Activated CD4-positive, alpha-beta T cell treated with anti-CD3 and anti-CD28 coated beads for 36 hours (primary cell): ENCODE data around the gene MITF. TPM values are rescaled to one million over a fixed set of nuclear protein-coding genes. Genes with fewer than 3 reads are reported as not detected.

ENCODE experiments used
- ATAC-seq: fragments of 200-7000 bp; cut with Tn5 transposase; one replicate; pipeline ENCODE4 v1.10.0; 2021; ENCODE audit warnings: mild to moderate bottlenecking, moderate library complexity
- CTCF ChIA-PET: fragments of 350-600 bp; sonication (Branson Sonifier 250); formaldehyde crosslinking; loops from one replicate; lab custom pipeline; 2021; ENCODE audit warnings: antibody characterized with exemption; lab: Charles Lee
- POLR2A ChIA-PET: fragments of 350-600 bp; sonication (Branson Sonifier 250); formaldehyde crosslinking; loops from one replicate; lab custom pipeline; 2021; ENCODE audit warnings: antibody characterized with exemption, inconsistent platforms; lab: Charles Lee
- DNase-seq: peaks from one replicate; pipeline ENCODE4 v3.0.0-alpha.2; 2020
- H3K27ac Mint-ChIP-seq: one replicate; pipeline ENCODE4 v1.8.0; 2021; ENCODE audit warnings: mixed read lengths
- H3K27me3 Mint-ChIP-seq: one replicate; pipeline ENCODE4 v1.8.0; 2021; ENCODE audit warnings: mixed read lengths
- H3K36me3 Mint-ChIP-seq: one replicate; pipeline ENCODE4 v1.8.0; 2021; ENCODE audit warnings: low read depth, mixed read lengths
- H3K4me1 Mint-ChIP-seq: one replicate; pipeline ENCODE4 v1.8.0; 2021; ENCODE audit warnings: mixed read lengths
- H3K4me3 Mint-ChIP-seq: one replicate; pipeline ENCODE4 v1.8.0; 2021; ENCODE audit warnings: mild to moderate bottlenecking, moderate library complexity, mixed read lengths
- H3K9me3 Mint-ChIP-seq: one replicate; pipeline ENCODE4 v1.8.0; 2021; ENCODE audit warnings: low read depth, mixed read lengths
- intact Hi-C, 2 experiments: fragments of 100-400 bp; cut with DNase I in 1 of 2; cut with micrococcal nuclease in 1 of 2; formaldehyde crosslinking; loops; one replicate each; pipeline versions ENCODE4 v1.14.2 to v1.15.1; 2022 to 2024; cut with DNase I, micrococcal nuclease
- total RNA-seq, 2 experiments: library from RNA; stranded (reverse); gene quantifications; one replicate each; pipeline ENCODE4 v1.2.3, GENCODE V29; 2021

The MITF gene, protein sequence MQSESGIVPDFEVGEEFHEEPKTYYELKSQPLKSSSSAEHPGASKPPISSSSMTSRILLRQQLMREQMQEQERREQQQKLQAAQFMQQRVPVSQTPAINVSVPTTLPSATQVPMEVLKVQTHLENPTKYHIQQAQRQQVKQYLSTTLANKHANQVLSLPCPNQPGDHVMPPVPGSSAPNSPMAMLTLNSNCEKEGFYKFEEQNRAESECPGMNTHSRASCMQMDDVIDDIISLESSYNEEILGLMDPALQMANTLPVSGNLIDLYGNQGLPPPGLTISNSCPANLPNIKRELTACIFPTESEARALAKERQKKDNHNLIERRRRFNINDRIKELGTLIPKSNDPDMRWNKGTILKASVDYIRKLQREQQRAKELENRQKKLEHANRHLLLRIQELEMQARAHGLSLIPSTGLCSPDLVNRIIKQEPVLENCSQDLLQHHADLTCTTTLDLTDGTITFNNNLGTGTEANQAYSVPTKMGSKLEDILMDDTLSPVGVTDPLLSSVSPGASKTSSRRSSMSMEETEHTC
- total RNA-seq = under 1 TPM in 1 of 2 experiments, not detected in 1; 0.63 TPM

GRCh38 chr3:69739204-69740102, at the start of gene MITF:
TSS of gene MITF (plus strand) at chr3:69739464. CDS start at chr3:69739598, 134 bp downstream.
- CTCF ChIA-PET = interaction anchor here (0.7 kb wide), 2 partner anchors 34 to 71 kb away, joined by 3 read pairs; no protein-coding TSS in a partner anchor
- ATAC-seq = peak; percentile 97
- H3K27me3 Mint-ChIP-seq = peaks cover 53% of the 10 kb centered on the region

GRCh38 chr3:69691860-69692259, 47.4 kb upstream of the MITF start:
- DNase-seq (no peak), ATAC-seq (no peak)
- POLR2A ChIA-PET = no interaction called here
- Mint-ChIP-seq H3K27ac (no peak overlapping the region), H3K36me3 (no peaks in the 10 kb centered on the region), H3K4me3 (no peak overlapping the region), H3K27me3 (peaks cover 2% of the 10 kb centered on the region), H3K4me1 (no peaks in the 10 kb centered on the region), H3K9me3 (no peaks in the 10 kb centered on the region)
- intact Hi-C loops = no loop called here
- CTCF ChIA-PET = interaction anchor here (0.9 kb wide), 1 partner anchor 491 kb away, joined by 5 read pairs; no protein-coding TSS in a partner anchor

More at GRCh38 chr3:69739204-69740102, at the start of gene MITF:
- H3K27ac Mint-ChIP-seq = no peak within 1 kb of the TSS
- POLR2A ChIA-PET = no interaction called here
- intact Hi-C loops = no loop called here
- no peaks in the 10 kb centered on the region for H3K36me3 Mint-ChIP-seq
- H3K9me3 Mint-ChIP-seq = no peaks in the 10 kb centered on the region
- peaks cover 8% of the 10 kb centered on the region for H3K4me1 Mint-ChIP-seq
- peak; percentile 81 for DNase-seq
- H3K4me3 Mint-ChIP-seq = peak within 1 kb of the TSS; percentile 63

DNA sequence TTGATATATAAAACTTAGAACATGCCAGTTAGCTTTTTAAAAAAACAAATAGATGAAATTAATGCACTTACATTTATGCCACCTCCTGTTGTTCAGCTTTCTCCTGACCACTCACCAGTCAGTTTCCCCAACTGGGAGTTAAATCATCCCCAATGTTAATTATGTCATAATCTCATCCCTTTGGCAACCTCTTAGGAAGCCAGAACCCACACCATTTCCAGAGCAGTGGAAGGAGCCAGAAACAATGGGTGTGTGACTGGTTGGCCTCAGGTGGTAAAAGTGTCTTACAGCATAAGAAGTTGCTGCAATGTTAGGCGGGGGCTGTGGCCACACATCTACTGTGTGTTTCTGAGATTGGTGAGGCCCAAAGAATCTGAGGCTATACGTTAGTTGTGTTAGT, 46.5 kb upstream of the MITF start:
- no peaks in the 10 kb centered on the region for H3K9me3 Mint-ChIP-seq
- no peak for DNase-seq
- no peaks in the 10 kb centered on the region for H3K4me1 Mint-ChIP-seq
- no peak for ATAC-seq
- ChIA-PET CTCF (interaction anchor here (0.9 kb wide), 1 partner anchor 492 kb away, joined by 5 read pairs; no protein-coding TSS in a partner anchor), POLR2A (no interaction called here)
- H3K27ac Mint-ChIP-seq = no peak overlapping the region
- peaks cover 2% of the 10 kb centered on the region for H3K27me3 Mint-ChIP-seq
- H3K4me3 Mint-ChIP-seq = no peak overlapping the region
- intact Hi-C loops = no loop called here
- H3K36me3 Mint-ChIP-seq = no peaks in the 10 kb centered on the region

GRCh38 chr3:69695443-69695842, 43.8 kb upstream of the MITF start:
- intact Hi-C loops = no loop called here
- ChIA-PET POLR2A (no interaction called here), CTCF (no interaction called here)
- Mint-ChIP-seq H3K4me1 (no peaks in the 10 kb centered on the region), H3K9me3 (no peaks in the 10 kb centered on the region), H3K27ac (no peak overlapping the region), H3K36me3 (no peaks in the 10 kb centered on the region), H3K4me3 (no peak overlapping the region), H3K27me3 (peaks cover under 1% of the 10 kb centered on the region)
- DNase-seq (no peak), ATAC-seq (no peak)

DNA sequence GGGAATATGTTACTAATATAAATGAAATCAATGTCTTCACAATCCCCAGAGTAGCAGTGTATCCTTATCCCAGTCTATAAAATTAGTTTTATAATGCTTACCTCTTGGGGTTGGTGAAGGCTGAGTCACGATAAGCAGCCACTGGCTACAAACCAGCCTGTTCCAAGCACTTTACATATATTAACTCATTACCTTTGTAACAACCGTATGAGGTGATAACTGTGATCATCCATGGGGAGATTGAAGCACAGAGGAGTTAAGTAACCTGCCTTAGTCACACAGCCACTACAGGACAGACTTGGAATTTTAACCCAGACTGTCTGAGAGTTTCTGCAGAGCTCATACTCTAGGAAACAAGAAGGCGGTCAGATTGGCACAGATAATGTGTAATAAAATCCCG, 43.3 kb upstream of the MITF start:
- POLR2A ChIA-PET = no interaction called here
- no peak overlapping the region for H3K27ac Mint-ChIP-seq

DNA sequence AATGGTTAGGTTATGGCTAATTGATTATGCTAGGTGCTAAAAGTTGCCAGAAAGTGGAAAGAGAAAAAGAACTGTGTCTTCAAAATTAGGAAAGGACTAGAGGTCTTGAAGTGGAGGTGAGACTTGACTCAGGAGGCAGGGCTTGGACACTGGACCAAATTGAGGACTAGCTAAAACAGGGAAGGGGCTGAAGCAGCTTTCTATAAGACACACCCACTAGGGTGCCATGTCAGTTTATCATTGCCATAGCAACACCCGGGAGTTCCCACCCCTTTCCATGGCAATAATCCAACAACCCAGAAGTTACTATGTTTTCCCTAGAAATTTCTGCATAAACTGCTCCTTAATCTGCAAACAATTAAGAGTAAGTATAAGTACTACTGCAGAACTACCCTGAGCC, 42.9 kb upstream of the MITF start:
- ATAC-seq = no peak
- H3K4me1 Mint-ChIP-seq = no peaks in the 10 kb centered on the region
- H3K27me3 Mint-ChIP-seq = no peaks in the 10 kb centered on the region
- intact Hi-C loops = no loop called here
- ChIA-PET CTCF (interaction anchor here (0.6 kb wide), 1 partner anchor 15 kb away, joined by 3 read pairs; no protein-coding TSS in a partner anchor), POLR2A (no interaction called here)
- H3K4me3 Mint-ChIP-seq = no peak overlapping the region
- DNase-seq = no peak
- no peaks in the 10 kb centered on the region for H3K36me3 Mint-ChIP-seq
- H3K27ac Mint-ChIP-seq = no peak overlapping the region
- H3K9me3 Mint-ChIP-seq = peaks cover 2% of the 10 kb centered on the region

More for the DNA sequence above, 43.3 kb upstream of the MITF start:
- CTCF ChIA-PET = interaction anchor here (0.6 kb wide), 1 partner anchor 15 kb away, joined by 3 read pairs; no protein-coding TSS in a partner anchor
- H3K27me3 Mint-ChIP-seq = no peaks in the 10 kb centered on the region
- intact Hi-C loops = no loop called here
- H3K4me3 Mint-ChIP-seq = no peak overlapping the region
- H3K9me3 Mint-ChIP-seq = no peaks in the 10 kb centered on the region
- DNase-seq = no peak
- no peaks in the 10 kb centered on the region for H3K36me3 Mint-ChIP-seq
- H3K4me1 Mint-ChIP-seq = no peaks in the 10 kb centered on the region
- ATAC-seq = no peak

DNA sequence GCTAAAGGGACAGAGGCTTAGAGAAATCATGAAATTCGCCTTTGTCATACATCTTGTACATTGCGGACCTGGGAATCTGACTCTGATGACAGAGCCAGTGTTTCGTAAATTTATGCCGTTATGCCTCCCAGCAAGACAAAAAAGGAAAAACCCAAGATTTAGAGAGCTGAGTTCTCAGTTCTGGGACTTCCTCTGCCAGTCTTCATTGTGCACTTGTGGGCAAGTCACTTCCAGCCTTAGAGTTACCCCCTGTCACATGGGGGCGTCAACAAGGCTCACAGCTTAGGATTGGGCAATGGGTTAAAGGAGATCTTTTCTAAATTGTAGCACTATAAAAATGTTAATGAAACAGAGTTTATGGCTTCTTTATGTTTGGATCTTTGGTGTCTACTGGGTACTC, 41.9 kb upstream of the MITF start:
- no peaks in the 10 kb centered on the region for H3K4me1 Mint-ChIP-seq
- intact Hi-C loops = no loop called here
- no peak overlapping the region for H3K27ac Mint-ChIP-seq
- ATAC-seq (no peak), DNase-seq (no peak)
- peaks cover 4% of the 10 kb centered on the region for H3K9me3 Mint-ChIP-seq
- no peak overlapping the region for H3K4me3 Mint-ChIP-seq
- POLR2A ChIA-PET = no interaction called here
- CTCF ChIA-PET = interaction anchor here (0.7 to 1.2 kb wide), 2 partner anchors 21 to 1540 kb away, joined by 3 read pairs; no protein-coding TSS in a partner anchor
- no peaks in the 10 kb centered on the region for H3K36me3 Mint-ChIP-seq
- no peaks in the 10 kb centered on the region for H3K27me3 Mint-ChIP-seq

- ChIA-PET CTCF (no interaction called here), POLR2A (no interaction called here)
- no peak overlapping the region for H3K27ac Mint-ChIP-seq
- DNase-seq (no peak), ATAC-seq (no peak)
- peaks cover 4% of the 10 kb centered on the region for H3K9me3 Mint-ChIP-seq
- H3K4me1 Mint-ChIP-seq = no peaks in the 10 kb centered on the region
- H3K4me3 Mint-ChIP-seq = no peak overlapping the region
- intact Hi-C loops = no loop called here
- H3K27me3 Mint-ChIP-seq = no peaks in the 10 kb centered on the region
- no peaks in the 10 kb centered on the region for H3K36me3 Mint-ChIP-seq
Measured at GRCh38 chr3:69698728-69699127, 40.5 kb upstream of the MITF start.

- Mint-ChIP-seq H3K27me3 (peaks cover under 1% of the 10 kb centered on the region), H3K36me3 (no peaks in the 10 kb centered on the region), H3K4me3 (no peak overlapping the region), H3K4me1 (no peaks in the 10 kb centered on the region), H3K9me3 (peaks cover 4% of the 10 kb centered on the region), H3K27ac (no peak overlapping the region)
- ChIA-PET POLR2A (no interaction called here), CTCF (no interaction called here)
- DNase-seq (no peak), ATAC-seq (no peak)
- intact Hi-C loops = no loop called here
Measured at GRCh38 chr3:69699183-69699582, 40.1 kb upstream of the MITF start.

DNA sequence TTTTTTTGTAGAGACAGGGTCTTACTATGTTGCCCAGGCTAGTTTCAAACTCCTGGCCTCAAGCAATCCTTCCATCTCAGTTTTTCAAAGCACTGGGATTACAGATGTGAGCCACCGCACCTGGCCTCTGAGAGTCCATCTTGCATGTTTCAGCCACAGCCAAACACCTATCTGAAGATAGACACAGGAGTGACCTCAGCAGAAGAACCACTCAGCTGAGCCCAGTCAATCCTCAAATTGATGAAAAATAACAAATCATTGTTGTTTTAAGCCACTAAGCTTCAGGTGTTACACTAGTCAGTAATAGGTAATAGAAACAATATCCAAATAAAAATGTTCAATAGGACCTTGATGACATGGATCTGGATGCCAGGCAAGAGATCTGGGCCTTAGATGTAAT, 38.3 kb upstream of the MITF start:
- intact Hi-C loops = no loop called here
- Mint-ChIP-seq H3K4me1 (no peaks in the 10 kb centered on the region), H3K9me3 (peaks cover 4% of the 10 kb centered on the region), H3K27ac (no peak overlapping the region), H3K36me3 (no peaks in the 10 kb centered on the region), H3K27me3 (peaks cover 1% of the 10 kb centered on the region), H3K4me3 (no peak overlapping the region)
- ChIA-PET POLR2A (no interaction called here), CTCF (no interaction called here)
- DNase-seq (no peak), ATAC-seq (no peak)
